Epithelial cell of proximal tubule (primary cell): ENCODE measurements around the gene UTP3. TPM values are rescaled to one million over a fixed set of nuclear protein-coding genes. Genes with fewer than 3 reads are reported as not detected.
A peak's percentile ranks its signal among the peaks of the same experiment; 100 is the strongest.
"Not testable (repeated sequence)": the region's sequence is repeated elsewhere in the genome, so short reads cannot be mapped to it uniquely, and the experiment has no call there.

Experiments used
- DNase-seq: peaks from one replicate; pipeline ENCODE4 v3.0.0-alpha.2; 2011; ENCODE audit warnings: low read depth
- H3K4me3 ChIP-seq: 2 replicates; pipeline ENCODE4 v1.5.1; 2011; ENCODE audit warnings: low read depth, mild to moderate bottlenecking, low read length
- CTCF ChIP-seq: conservative IDR thresholded peaks from 2 replicates; pipeline ENCODE4 v1.5.1; 2012; ENCODE audit warnings: low read depth, mild to moderate bottlenecking, low read length
- total RNA-seq: library from RNA; depleted of rRNA; stranded (reverse); fragments of >200 nt; gene quantifications from 2 replicates; pipeline ENCODE4 v1.2.3, GENCODE V29; 2015

The UTP3 gene
- total RNA-seq, 1 donor from 2014 or later: 28.0 TPM

- peak overlapping the region; percentile 46 for H3K4me3 ChIP-seq
- no peak for DNase-seq
- no peak for TF ChIP-seq CTCF
Observed at GRCh38 chr4:70734168-70734954, 46.0 kb downstream of the UTP3 start.

- H3K4me3 ChIP-seq: peak overlapping the region; percentile 46
- TF ChIP-seq CTCF: no peak
- no peak for DNase-seq
Observed at GRCh38 chr4:70734971-70735370, 46.6 kb downstream of the UTP3 start.

- not testable (repeated sequence) for H3K4me3 ChIP-seq, DNase-seq
- peak; percentile 47 for TF ChIP-seq CTCF
Observed at GRCh38 chr4:70735915-70736314, 47.6 kb downstream of the UTP3 start.

- no peak for DNase-seq
- TF ChIP-seq CTCF: no peak
- no peak overlapping the region for H3K4me3 ChIP-seq
Observed at GRCh38 chr4:70737006-70737405, 48.7 kb downstream of the UTP3 start.

- TF ChIP-seq CTCF: no peak
- DNase-seq: no peak
- no peak overlapping the region for H3K4me3 ChIP-seq
Observed at GRCh38 chr4:70737409-70737808, 49.1 kb downstream of the UTP3 start.

- no peak for DNase-seq
- no peak overlapping the region for H3K4me3 ChIP-seq
- no peak for TF ChIP-seq CTCF
Observed at GRCh38 chr4:70739496-70740337, 51.4 kb downstream of the UTP3 start.

Other genes with a start within 250 kb of the UTP3 start
- not detected in 2 replicates for gene MUC7, start 216.3 kb upstream of the UTP3 start, total RNA-seq
- gene AMTN, start 170.0 kb upstream of the UTP3 start, total RNA-seq: not detected in 2 replicates
- not detected in 2 replicates for gene AMBN, start 96.3 kb upstream of the UTP3 start, total RNA-seq
- gene ENAM, start 59.8 kb upstream of the UTP3 start, total RNA-seq: 0.14 and 0.23 TPM in 2 replicates
- 0.29 TPM in 1 of 2 replicates, not detected in the other for gene JCHAIN, start 22.0 kb upstream of the UTP3 start, total RNA-seq
- 22.9 and 24.9 TPM in 2 replicates for gene RUFY3, start 33.4 kb downstream of the UTP3 start, total RNA-seq
- 89.1 and 97.3 TPM in 2 replicates for gene GRSF1, start 151.4 kb downstream of the UTP3 start, total RNA-seq
- 7.7 and 8.3 TPM in 2 replicates for gene MOB1B, start 213.8 kb downstream of the UTP3 start, total RNA-seq